Ascending aorta (tissue), 2 donors: ENCODE measurements around the gene PHKA1. TPM values are rescaled to one million over a fixed set of nuclear protein-coding genes. Genes with fewer than 3 reads are reported as not detected.

Experiments used
- DNase-seq, 2 donors: peaks; one replicate each; pipeline ENCODE4 v3.0.0-alpha.2; 2019; ENCODE audit warnings: low spot score in 2 of 2
- H3K27ac ChIP-seq, 2 donors: fragments of 200-600 bp; sonication (generic); one replicate each; pipeline ENCODE4 v1.5.1; 2016 to 2017; ENCODE audit warnings: mild to moderate bottlenecking in 1 of 2
- H3K27me3 ChIP-seq: fragments of 200-600 bp; sonication (generic); one replicate; pipeline ENCODE4 v1.5.1; 2017
- H3K36me3 ChIP-seq, 2 donors: fragments of 200-600 bp; sonication (generic); one replicate each; pipeline ENCODE4 v1.5.1; 2016
- H3K4me1 ChIP-seq, 2 donors: fragments of 200-600 bp; sonication (generic); one replicate each; pipeline ENCODE4 v1.5.1; 2016 to 2017; ENCODE audit warnings: mild to moderate bottlenecking in 1 of 2
- H3K4me3 ChIP-seq, 2 donors: fragments of 200-600 bp; sonication (generic); one replicate each; pipeline ENCODE4 v1.5.1; 2016 to 2017; ENCODE audit warnings: mild to moderate bottlenecking in 1 of 2
- H3K9me3 ChIP-seq, 2 donors: fragments of 200-600 bp; sonication (generic); one replicate each; pipeline ENCODE4 v1.5.1; 2016
- intact Hi-C: fragments of 100-400 bp; cut with DNase I; formaldehyde crosslinking; loops from one replicate; pipeline ENCODE4 v1.15.1; 2023
- total RNA-seq: library from RNA; depleted of rRNA; stranded (reverse); fragments of >200 nt; gene quantifications from one replicate; pipeline ENCODE4 v1.1.0, GENCODE V29; 2016
- TF ChIP-seq, protein P1 (sequence below), 3 experiments: fragments of 200-600 bp in 2 of 3; fragments of 450-650 bp in 1 of 3; sonication (generic) in 2 of 3; IDR thresholded peaks; one replicate each; pipeline ENCODE4 v1.5.1; 2016 to 2019; ENCODE audit warnings: antibody characterized with exemption in 3 of 3, mild to moderate bottlenecking in 1 of 3, moderate library complexity in 1 of 3

Gene PHKA1
- total RNA-seq, 1 donor from 2014 or later: 4.8 TPM

DNA sequence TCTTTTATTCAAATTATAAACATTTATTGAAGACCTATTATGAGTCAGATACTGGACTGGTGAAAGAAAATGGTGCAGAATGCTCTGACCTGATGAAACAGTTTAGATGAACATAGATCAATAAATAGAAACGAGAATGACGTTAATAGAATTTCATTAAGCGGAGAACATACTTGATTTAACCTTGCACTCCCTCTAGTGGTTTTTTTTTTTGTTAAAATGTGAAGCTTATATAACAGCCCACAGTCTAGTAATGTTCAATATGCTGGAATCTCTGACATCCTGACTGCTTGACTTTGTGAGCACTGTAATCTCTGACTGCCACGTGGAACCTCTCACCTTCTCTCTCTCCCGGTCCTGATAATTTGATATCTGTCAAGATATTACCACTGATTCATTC lies 173.8 kb downstream of the PHKA1 start:
- peaks cover 0 to 2% of the 10 kb centered on the region in 2 donors for H3K4me1 ChIP-seq
- no peak overlapping the region for H3K4me3 ChIP-seq
- no peaks in the 10 kb centered on the region for H3K36me3 ChIP-seq
- TF ChIP-seq, protein P1, sequence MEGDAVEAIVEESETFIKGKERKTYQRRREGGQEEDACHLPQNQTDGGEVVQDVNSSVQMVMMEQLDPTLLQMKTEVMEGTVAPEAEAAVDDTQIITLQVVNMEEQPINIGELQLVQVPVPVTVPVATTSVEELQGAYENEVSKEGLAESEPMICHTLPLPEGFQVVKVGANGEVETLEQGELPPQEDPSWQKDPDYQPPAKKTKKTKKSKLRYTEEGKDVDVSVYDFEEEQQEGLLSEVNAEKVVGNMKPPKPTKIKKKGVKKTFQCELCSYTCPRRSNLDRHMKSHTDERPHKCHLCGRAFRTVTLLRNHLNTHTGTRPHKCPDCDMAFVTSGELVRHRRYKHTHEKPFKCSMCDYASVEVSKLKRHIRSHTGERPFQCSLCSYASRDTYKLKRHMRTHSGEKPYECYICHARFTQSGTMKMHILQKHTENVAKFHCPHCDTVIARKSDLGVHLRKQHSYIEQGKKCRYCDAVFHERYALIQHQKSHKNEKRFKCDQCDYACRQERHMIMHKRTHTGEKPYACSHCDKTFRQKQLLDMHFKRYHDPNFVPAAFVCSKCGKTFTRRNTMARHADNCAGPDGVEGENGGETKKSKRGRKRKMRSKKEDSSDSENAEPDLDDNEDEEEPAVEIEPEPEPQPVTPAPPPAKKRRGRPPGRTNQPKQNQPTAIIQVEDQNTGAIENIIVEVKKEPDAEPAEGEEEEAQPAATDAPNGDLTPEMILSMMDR (IDR thresholded peaks at IDR 0.05): peak in 2 of 3 experiments; percentile 26 to 32
- no peaks in the 10 kb centered on the region for H3K27me3 ChIP-seq
- no peaks in the 10 kb centered on the region for H3K9me3 ChIP-seq
- no peak for DNase-seq
- intact Hi-C loops: loop anchor here (10.0 kb wide), 1 partner anchor 296 kb away; no protein-coding TSS in a partner anchor
- H3K27ac ChIP-seq: no peak overlapping the region

DNA sequence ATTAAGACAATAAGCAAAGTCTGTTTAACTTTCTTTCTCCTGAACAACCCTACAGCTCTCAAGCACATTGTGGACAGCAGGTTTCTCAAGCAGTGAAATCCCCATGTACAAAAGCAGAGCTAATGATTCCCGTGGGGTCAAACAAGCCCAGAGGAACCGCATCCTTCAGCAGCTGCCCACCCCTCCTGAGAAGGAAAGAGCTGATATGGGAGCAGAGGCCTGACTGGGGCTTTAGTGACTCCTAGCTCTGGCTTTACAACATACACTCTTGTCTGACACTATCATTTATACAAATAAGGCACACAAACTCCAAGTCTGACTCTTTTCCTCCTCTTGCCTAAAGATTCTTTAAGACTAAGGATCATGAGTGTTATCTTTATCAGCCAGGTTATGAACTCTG lies 174.3 kb downstream of the PHKA1 start:
- Histone ChIP-seq H3K9me3 (no peaks in the 10 kb centered on the region), H3K27ac (no peak overlapping the region), H3K4me3 (no peak overlapping the region), H3K27me3 (no peaks in the 10 kb centered on the region), H3K4me1 (peaks cover 0 to 2% of the 10 kb centered on the region in 2 donors), H3K36me3 (no peaks in the 10 kb centered on the region)
- TF ChIP-seq, protein P1 (IDR thresholded peaks at IDR 0.05): no peak
- intact Hi-C loops: loop anchor here (10.0 kb wide), 1 partner anchor 295 kb away; no protein-coding TSS in a partner anchor
- DNase-seq: no peak

DNA sequence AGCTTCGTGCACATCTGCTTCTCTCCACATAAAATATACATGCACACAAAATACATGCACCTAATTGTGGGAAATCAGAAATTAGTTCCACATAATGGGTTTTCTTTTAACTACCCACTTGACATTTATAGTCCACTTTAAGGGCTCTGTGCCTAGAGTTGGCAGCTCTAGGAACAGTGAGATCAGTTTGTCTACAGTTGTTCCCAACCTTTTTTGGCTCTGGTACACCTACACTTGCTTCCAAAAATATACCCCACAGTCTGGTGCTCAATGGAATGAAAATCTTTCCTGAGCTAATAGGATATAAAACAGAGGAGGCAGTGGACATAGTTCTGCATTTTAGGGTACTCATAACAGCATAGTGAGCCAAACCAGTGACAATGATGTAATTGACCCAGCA lies 177.6 kb downstream of the PHKA1 start:
- intact Hi-C loops: no loop called here
- no peak overlapping the region for H3K4me3 ChIP-seq
- peaks cover 0 to 2% of the 10 kb centered on the region in 2 donors for H3K4me1 ChIP-seq
- H3K27me3 ChIP-seq: no peaks in the 10 kb centered on the region
- no peak for DNase-seq
- TF ChIP-seq, protein P1 (IDR thresholded peaks at IDR 0.05): no peak
- H3K36me3 ChIP-seq: no peaks in the 10 kb centered on the region
- no peaks in the 10 kb centered on the region for H3K9me3 ChIP-seq
- peak overlapping the region; percentile 46 to 62 for H3K27ac ChIP-seq

DNA sequence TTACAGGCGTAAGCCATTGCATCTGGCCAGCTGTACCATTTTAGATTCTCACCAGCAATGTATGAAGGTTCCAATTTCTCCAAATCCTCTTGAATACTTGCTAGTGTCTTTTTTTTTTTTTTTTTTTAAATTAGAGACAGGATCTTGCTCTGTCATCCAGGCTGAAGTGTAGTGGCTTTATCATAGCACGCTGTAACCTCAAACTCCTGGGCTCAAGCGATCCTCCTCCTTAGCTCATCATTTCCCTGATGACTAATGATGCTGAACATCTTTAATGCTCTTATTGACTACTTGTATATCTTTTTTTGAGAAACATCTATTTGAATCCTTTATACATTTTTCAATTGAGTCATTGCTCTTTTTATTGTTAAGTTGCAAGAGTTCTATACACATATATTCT lies 181.7 kb downstream of the PHKA1 start:
- Histone ChIP-seq H3K27ac (no peak overlapping the region), H3K27me3 (no peaks in the 10 kb centered on the region), H3K4me1 (peaks cover 0 to under 1% of the 10 kb centered on the region in 2 donors), H3K4me3 (no peak overlapping the region), H3K9me3 (no peaks in the 10 kb centered on the region), H3K36me3 (no peaks in the 10 kb centered on the region)
- intact Hi-C loops: no loop called here
- no peak for DNase-seq
- TF ChIP-seq, protein P1 (IDR thresholded peaks at IDR 0.05): no peak

Other genes with a start within 250 kb of the PHKA1 start
- gene HDAC8, start 141.5 kb downstream of the PHKA1 start, total RNA-seq: 41.1 TPM
- not detected for gene DMRTC1B, start 62.6 kb upstream of the PHKA1 start, total RNA-seq
- gene FAM236B, start 68.4 kb upstream of the PHKA1 start, total RNA-seq: not detected
- gene FAM236D, start 93.9 kb upstream of the PHKA1 start, total RNA-seq: not detected
- gene FAM236C, start 198.3 kb upstream of the PHKA1 start, total RNA-seq: not detected
- not detected for gene FAM236A, start 223.9 kb upstream of the PHKA1 start, total RNA-seq
- gene DMRTC1, start 229.5 kb upstream of the PHKA1 start, total RNA-seq: not detected